IPS-15b (cell line): ENCODE measurements around the gene NANS.
"Not testable (repeated sequence)": the region's sequence is repeated elsewhere in the genome, so short reads cannot be mapped to it uniquely, and the experiment has no call there.

ENCODE experiments used
- H3K27me3 ChIP-seq: one replicate; pipeline ENCODE4 v1.6.1; 2013; ENCODE audit warnings: low read length; ENCODE audit not compliant: control insufficient read depth, insufficient read depth
- H3K36me3 ChIP-seq: one replicate; pipeline ENCODE4 v1.6.1; 2013; ENCODE audit warnings: low read length; ENCODE audit not compliant: control insufficient read depth, insufficient read depth
- H3K4me1 ChIP-seq: one replicate; pipeline ENCODE4 v1.6.1; 2013; ENCODE audit warnings: mild to moderate bottlenecking, low read length; ENCODE audit not compliant: control insufficient read depth, insufficient read depth
- H3K4me3 ChIP-seq: one replicate; pipeline ENCODE4 v1.5.1; 2013; ENCODE audit warnings: low read depth, low read length
- H3K9ac ChIP-seq: one replicate; pipeline ENCODE4 v1.6.1; 2013; ENCODE audit warnings: low read depth, mild to moderate bottlenecking, low read length
- H3K9me3 ChIP-seq: one replicate; pipeline ENCODE4 v1.6.1; 2013; ENCODE audit warnings: mild to moderate bottlenecking, low read length; ENCODE audit not compliant: control insufficient read depth, insufficient read depth

NANS gene

DNA sequence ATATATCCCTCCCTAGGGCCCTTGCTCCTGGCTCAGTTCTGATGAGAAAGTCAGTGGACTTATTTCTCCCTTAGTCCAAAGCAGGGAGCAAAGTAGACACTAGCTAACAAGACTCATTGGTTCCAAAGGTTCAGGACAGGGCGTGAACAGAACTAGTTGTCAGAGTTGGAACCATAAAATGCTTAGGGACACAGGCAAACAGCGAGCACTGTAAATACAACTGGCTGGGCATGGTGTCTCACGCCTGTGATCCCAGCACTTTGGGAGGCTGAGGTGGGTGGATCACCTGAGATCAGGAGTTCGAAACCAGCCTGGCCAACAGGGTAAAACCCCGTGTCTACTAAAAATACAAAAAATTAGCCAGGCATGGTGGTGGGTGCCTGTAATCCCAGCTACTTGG is 36.7 kb upstream of the NANS start:
- H3K36me3 ChIP-seq, H3K4me3 ChIP-seq, H3K4me1 ChIP-seq, H3K9me3 ChIP-seq, H3K9ac ChIP-seq, H3K27me3 ChIP-seq: not testable (repeated sequence)

DNA sequence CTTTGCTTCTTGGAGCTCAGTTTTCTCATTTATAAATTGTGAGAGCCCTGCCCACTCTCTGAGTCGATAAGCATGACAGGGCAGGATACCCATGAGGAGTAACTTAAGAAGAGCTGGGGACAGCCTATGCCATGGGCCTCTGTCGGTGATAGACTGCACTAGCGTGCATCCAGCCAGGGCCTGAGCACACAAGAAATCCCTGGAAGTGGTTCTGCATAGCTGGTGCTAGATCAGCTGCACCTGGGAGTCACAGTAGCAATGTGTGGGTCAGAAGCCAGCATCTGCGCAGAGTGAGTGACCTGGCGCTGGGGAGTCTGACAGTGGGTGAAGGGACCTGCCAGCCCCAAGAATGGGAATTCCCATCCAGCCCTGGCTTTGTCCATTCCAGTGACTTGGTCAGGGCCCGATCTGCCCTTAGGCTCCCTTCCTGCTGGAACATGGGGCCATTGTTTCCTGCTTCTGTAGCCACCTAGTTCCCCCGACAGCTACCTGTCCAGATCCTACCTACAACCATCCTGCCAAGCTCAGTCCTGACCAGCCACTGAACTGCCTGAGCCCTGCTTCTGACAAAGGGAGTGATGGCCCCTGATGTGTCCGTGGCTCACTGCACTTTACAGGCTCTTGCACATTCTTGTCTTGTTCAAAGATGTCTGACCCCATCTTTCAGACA is 35.9 kb upstream of the NANS start:
- Histone ChIP-seq H3K4me3 (no peak overlapping the region), H3K9ac (no peak overlapping the region), H3K4me1 (no peaks in the 10 kb centered on the region), H3K27me3 (no peaks in the 10 kb centered on the region), H3K9me3 (no peaks in the 10 kb centered on the region), H3K36me3 (peaks cover 8% of the 10 kb centered on the region)

GRCh38 chr9:98021306-98022040 is 35.1 kb upstream of the NANS start:
- no peak overlapping the region for H3K9ac ChIP-seq
- no peak overlapping the region for H3K4me3 ChIP-seq
- peaks cover 8% of the 10 kb centered on the region for H3K36me3 ChIP-seq

GRCh38 chr9:98022447-98022846 is 34.1 kb upstream of the NANS start:
- no peaks in the 10 kb centered on the region for H3K9me3 ChIP-seq
- peaks cover 8% of the 10 kb centered on the region for H3K36me3 ChIP-seq
- H3K27me3 ChIP-seq = no peaks in the 10 kb centered on the region
- H3K4me3 ChIP-seq = no peak overlapping the region
- no peaks in the 10 kb centered on the region for H3K4me1 ChIP-seq
- H3K9ac ChIP-seq = no peak overlapping the region

More at GRCh38 chr9:98021306-98022040, 35.1 kb upstream of the NANS start:
- no peaks in the 10 kb centered on the region for H3K27me3 ChIP-seq
- H3K9me3 ChIP-seq = no peaks in the 10 kb centered on the region
- no peaks in the 10 kb centered on the region for H3K4me1 ChIP-seq

- H3K36me3 ChIP-seq = peaks cover 4% of the 10 kb centered on the region
- H3K4me1 ChIP-seq = no peaks in the 10 kb centered on the region
- H3K4me3 ChIP-seq = no peak overlapping the region
- H3K27me3 ChIP-seq = no peaks in the 10 kb centered on the region
- no peaks in the 10 kb centered on the region for H3K9me3 ChIP-seq
- no peak overlapping the region for H3K9ac ChIP-seq
These were observed 31.8 kb upstream of the NANS start for GRCh38 chr9:98024702-98025101.

GRCh38 chr9:98031169-98031568 is 25.4 kb upstream of the NANS start:
- Histone ChIP-seq H3K4me1 (no peaks in the 10 kb centered on the region), H3K9ac (no peak overlapping the region), H3K9me3 (no peaks in the 10 kb centered on the region), H3K36me3 (no peaks in the 10 kb centered on the region), H3K27me3 (peaks cover 5% of the 10 kb centered on the region), H3K4me3 (no peak overlapping the region)

GRCh38 chr9:98031935-98032334 is 24.6 kb upstream of the NANS start:
- Histone ChIP-seq H3K27me3 (peaks cover 5% of the 10 kb centered on the region), H3K4me1 (no peaks in the 10 kb centered on the region), H3K4me3 (no peak overlapping the region), H3K36me3 (no peaks in the 10 kb centered on the region), H3K9me3 (no peaks in the 10 kb centered on the region), H3K9ac (no peak overlapping the region)

DNA sequence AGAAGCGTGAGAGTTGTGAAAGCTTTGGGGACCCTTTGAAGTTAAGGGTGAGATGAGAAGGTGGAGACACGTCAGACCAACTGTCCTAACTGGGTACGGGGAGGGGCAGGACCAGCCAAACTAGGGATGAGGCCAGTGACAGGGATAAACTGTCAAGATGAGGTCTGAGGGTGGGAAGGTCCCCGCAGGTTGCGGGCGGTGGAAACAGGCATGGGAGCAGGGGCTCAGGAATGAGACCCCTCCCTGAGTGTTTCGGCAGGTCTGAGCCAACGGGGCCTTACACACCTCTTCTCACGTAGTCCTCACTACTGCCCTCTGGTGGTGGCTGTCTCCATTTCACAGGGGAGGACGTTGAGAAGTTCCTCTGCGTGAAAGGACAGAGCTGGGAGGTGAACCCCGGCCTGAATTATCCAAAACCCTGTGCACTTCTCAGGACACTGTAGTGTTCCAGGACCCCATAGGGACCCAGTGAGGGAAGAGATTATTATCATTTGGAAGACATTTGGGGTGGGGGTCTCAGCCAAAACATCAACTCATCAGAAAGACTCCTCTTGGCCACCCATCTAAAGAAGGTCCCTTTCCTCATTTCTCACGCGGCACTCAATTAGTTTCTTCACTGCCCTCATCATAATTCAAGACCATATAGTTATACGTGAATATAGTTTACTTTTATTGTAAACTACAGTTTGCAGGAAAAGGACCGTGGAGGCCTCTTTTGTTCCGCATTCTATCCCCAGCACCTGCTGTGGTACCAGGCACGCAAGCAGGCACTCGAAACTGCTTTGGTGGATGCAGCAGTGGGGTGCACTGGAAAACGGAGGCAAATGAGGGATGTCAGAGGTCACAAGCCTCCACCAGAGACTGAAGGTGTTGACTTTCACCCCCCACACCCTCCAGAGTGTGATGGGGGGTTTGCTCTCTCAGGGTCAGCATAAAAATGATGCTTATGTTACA is 21.7 kb upstream of the NANS start:
- Histone ChIP-seq H3K36me3 (no peaks in the 10 kb centered on the region), H3K9ac (no peak overlapping the region), H3K9me3 (no peaks in the 10 kb centered on the region), H3K4me1 (no peaks in the 10 kb centered on the region), H3K4me3 (peak overlapping the region; percentile 39), H3K27me3 (peaks cover 5% of the 10 kb centered on the region)

DNA sequence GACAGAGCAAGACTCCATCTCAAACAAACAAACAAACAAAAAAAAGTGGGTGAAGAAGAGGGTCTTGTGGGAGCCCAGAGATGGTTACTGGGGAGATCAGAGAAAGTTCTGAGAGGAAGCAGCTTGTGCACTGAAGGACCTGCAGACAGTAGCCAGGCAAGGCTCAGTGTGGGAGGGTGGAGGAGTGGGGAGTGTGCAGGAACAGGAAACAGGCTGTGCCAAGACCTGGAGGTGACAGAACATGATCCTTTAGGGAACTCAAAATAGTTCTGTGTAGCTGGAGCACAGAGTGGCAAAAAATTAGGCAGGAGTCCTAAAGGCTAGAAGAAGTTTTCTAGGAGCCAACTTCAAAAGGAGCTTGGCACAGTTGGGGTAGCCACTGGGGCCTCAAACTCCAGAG is 19.2 kb upstream of the NANS start:
- no peaks in the 10 kb centered on the region for H3K9me3 ChIP-seq
- H3K4me1 ChIP-seq = no peaks in the 10 kb centered on the region
- peaks cover 5% of the 10 kb centered on the region for H3K27me3 ChIP-seq
- no peaks in the 10 kb centered on the region for H3K36me3 ChIP-seq
- H3K9ac ChIP-seq = no peak overlapping the region
- H3K4me3 ChIP-seq = no peak overlapping the region

GRCh38 chr9:98038958-98039357 is 17.6 kb upstream of the NANS start:
- peaks cover 5% of the 10 kb centered on the region for H3K27me3 ChIP-seq
- no peaks in the 10 kb centered on the region for H3K4me1 ChIP-seq
- H3K4me3 ChIP-seq = no peak overlapping the region
- no peaks in the 10 kb centered on the region for H3K9me3 ChIP-seq
- H3K9ac ChIP-seq = no peak overlapping the region
- no peaks in the 10 kb centered on the region for H3K36me3 ChIP-seq

DNA sequence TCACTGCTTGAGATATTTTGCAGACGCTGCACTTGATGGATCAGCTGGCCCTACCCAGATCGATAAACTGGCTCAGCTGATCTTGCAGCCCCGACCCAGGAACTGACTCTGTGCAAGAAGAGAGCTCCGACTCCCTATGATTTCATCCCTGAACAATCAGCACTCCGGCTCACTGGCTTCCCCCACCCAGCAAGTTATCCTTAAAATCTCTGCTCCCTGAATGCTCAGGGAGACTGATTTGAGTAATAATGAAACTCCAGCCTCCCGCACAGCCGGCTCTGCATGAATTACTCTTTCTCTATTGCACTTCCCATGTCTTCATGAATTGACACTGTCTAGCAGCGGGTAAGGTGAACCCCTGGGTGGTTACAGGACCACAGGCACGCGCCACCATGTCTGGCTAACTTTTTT is 16.9 kb upstream of the NANS start:
- Histone ChIP-seq H3K27me3 (peaks cover 3% of the 10 kb centered on the region), H3K36me3 (no peaks in the 10 kb centered on the region), H3K9me3 (no peaks in the 10 kb centered on the region), H3K4me3 (no peak overlapping the region), H3K9ac (no peak overlapping the region), H3K4me1 (no peaks in the 10 kb centered on the region)
